Activated CD8-positive, alpha-beta memory T cell treated with anti-CD3 and anti-CD28 coated beads for 36 hours (primary cell): ENCODE data around the gene HIVEP2. TPM values are rescaled to one million over a fixed set of nuclear protein-coding genes. Genes with fewer than 3 reads are reported as not detected.

Source experiments
- CTCF ChIA-PET: fragments of 350-600 bp; sonication (Branson Sonifier 250); formaldehyde crosslinking; loops from one replicate; lab custom pipeline; 2021; ENCODE audit warnings: antibody characterized with exemption; lab: Charles Lee
- POLR2A ChIA-PET: fragments of 350-600 bp; sonication (Branson Sonifier 250); formaldehyde crosslinking; loops from one replicate; lab custom pipeline; 2021; ENCODE audit warnings: antibody characterized with exemption; lab: Charles Lee
- total RNA-seq, 2 experiments: library from RNA; stranded (reverse); gene quantifications; one replicate each; pipeline ENCODE4 v1.2.3, GENCODE V29; 2021

HIVEP2 gene
- total RNA-seq, 2 experiments from 2014 or later = 34.4 to 39.3 TPM

DNA sequence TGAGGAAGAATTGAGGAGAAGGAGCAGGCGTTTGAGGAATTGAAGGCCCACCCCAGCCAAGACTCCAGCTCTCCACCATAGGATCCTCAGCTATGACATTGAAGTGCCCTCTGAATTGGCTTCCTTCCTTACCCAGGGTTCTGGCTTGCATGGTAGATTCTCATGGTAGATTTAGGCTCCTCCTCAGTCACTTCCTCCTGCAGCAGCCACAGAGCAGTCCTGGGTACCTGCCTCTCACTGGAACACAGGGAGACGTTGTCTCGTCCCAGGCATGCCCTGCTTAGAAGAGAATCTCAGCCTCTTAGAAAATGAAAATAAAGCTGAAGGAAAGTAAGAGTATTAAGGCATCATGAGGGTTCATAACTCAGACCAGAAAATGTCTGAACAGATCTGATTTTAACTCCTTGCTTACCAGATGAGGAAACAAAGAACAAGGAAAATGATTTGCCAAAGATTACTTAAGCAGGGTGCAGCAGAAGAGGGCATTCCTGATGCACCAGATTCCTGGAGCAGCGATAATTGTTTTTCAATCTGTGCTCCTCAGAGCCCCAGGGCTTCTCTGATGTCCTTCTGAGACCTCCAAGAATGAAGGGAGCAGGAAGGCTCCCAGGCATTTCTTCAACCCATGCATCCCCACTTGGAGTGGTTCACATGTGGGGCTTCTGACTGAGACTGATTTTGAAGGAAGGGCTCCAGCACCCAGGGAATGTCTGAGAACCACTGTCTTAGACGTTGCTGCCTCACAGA, 219.8 kb downstream of the HIVEP2 start:
- CTCF ChIA-PET = interaction anchor here (0.8 to 1.3 kb wide), 2 partner anchors 10 to 12 kb away, joined by 3 read pairs; no protein-coding TSS in a partner anchor
- POLR2A ChIA-PET = no interaction called here

DNA sequence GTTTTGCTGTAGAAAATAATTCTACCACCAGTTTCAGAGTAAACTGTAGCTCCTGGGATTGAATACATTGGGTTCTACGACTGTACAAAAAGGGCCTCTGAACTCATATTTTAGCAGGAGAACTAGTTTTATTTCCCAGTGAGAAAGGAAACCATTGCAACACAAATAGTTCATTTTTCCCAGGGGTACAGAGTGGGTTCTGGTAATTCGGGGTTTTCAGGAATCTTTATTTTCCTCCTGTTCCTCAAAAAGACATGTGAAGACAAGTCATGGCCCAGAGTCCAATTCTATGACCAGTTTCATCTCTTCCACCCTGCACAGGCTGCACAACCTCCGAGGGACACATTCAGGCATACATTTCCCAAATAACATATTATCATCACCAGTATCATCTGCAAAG, 222.1 kb downstream of the HIVEP2 start:
- CTCF ChIA-PET = no interaction called here

DNA sequence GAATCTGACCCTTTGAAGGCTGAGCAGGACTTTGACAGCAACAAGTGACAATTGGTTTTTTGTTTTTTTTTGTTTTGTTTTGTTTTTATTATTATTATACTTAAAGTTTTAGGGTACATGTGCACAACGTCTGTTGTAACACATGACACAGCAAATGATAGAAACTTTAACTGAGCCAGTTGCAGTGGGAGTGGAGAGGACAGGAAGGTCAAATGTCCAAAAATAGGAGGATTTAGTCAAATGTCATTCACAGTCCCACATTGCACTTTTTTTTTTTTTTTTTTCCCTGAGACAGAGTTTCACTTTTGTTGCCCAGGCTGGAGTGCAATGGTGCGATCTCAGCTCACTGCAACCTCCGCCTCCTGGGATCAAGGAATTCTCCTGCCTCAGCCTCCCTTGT, 223.0 kb downstream of the HIVEP2 start:
- POLR2A ChIA-PET = no interaction called here
- CTCF ChIA-PET = no interaction called here

More for the DNA sequence above, 222.1 kb downstream of the HIVEP2 start:
- POLR2A ChIA-PET = no interaction called here

DNA sequence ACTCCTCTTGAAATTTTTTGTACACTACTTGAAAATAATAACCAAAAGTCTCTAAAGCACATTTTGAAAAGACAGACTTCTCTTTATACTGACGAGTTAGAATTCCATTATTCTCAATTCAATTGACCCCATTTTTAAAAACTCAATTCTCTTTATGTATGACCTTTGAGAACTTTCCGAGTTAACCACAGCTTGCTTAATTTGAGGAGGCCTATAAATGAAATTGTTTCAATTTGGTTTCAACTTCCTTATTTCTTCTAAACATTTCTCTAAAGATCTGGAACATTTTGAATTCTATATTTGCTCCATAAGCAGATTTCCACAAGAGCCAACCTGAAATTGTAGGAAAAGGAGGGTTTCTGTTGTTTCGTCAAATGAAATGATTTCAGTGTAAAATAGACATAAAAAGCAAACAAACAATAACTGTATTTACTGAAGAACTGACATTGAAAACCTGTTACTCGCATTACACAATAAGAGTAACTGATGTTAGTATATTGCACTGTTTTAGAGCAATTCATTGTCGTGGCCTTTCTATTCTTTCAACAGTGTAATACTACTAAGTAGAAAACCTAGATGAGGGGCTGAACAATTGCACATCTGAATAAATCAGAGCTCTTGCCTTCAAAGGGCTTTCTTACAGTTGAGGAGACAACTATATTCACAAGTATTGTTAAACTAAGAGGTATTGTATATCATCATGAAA, 223.6 kb downstream of the HIVEP2 start:
- ChIA-PET POLR2A (no interaction called here), CTCF (no interaction called here)

DNA sequence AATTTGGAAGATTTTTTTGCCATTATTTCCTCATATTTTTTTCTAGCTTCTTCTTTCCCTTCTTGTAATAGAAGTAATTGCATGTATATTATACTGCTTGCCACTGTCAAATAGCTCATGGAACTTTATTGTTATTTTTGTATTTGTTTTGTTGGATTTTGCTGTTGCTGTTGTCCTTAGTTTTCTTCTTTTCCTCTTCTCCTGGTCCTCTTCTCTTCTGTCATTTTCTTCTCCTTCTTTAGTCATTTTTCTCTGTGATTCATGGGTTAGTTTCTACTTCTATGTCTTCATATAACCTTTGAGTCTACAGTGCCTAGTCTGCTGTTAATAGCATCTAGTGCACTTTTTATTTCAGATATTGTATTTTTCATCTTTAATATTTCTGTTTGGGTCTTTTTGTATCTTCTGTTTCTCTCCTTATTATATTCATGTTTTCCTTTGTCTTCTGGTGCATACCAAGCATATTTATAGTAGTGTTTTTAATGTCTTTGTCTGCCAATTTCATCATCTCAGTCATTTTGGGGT, 226.2 kb downstream of the HIVEP2 start:
- ChIA-PET POLR2A (no interaction called here), CTCF (no interaction called here)

DNA sequence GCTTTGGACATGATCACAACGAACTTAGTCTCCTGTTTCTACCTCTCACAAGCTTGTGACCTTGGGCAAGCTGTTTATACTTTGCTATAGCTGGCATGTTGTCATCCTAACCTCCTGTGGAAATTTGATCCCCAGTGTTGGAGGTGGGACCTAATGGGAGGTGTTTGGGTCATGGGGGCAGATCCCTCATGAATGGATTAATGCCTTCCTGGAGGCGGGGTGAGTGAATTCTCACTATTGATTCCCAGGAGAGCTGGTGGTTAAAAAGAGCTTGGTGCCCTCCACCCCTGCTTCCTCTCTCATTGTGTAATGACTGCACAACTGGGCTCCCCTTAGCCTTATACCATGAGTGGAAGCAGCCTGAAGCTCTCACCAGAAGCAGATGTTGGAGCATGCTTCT, 228.9 kb downstream of the HIVEP2 start:
- CTCF ChIA-PET = no interaction called here
- POLR2A ChIA-PET = no interaction called here

DNA sequence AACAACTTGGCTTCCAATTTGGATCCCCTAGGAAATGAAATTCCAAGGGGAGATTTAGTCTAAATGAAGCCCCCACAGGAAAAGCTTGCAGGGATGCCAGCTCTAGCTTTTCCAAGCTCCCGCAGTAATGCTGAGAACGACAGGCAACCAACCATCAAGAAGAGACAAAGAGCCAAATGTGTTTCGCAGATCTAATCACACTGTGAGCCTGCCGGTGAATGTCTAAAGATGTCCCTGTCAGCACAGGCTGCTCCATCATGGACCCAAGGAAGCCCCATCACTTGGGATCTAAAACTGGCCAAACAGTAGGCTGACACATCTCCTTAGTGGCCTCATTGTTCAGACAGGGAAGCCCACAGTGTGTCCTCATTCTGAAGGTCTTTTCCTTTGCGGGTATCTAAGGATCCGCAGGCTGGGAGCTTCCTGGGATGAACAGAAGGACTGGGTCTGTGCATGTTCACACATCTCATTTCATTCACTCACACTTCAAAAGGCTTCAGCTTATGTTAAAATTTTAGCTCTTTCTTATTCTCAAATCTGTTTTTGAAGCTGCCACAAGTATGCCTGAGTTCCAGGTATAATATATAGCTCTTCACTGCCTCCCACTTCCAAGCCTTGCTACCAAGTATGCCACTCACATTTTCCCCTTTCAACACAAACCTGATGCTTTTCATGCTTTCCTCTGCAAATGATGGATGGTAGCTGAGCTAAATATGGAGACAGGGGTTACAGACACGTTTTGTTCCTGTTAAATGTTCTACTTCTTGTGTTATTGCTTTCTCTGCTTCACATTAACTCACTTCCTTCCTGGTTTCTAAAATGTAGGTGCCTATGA, 229.8 kb downstream of the HIVEP2 start:
- ChIA-PET POLR2A (no interaction called here), CTCF (interaction anchor here (1.0 kb wide), 1 partner anchor 9 kb away, joined by 3 read pairs; no protein-coding TSS in a partner anchor)

DNA sequence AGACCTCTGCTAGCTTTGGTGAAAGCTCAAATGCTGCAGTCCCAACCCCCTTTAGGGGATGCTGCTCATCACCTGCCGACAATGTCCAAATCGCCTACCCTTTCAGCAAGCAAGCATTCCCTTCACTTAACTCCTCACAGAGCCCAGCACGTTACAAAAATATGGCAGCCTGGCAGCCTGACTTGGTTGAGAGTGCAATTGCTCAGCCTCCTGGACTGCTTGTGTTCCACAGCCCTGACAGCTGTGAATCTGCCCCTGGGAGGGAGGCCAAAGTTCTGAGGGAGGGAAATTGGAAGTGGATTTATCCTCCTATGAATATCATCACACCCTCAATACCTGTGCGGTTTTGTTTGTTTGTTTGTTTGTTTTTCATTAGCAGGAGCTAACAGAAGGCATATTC, 231.0 kb downstream of the HIVEP2 start:
- CTCF ChIA-PET = interaction anchor here (0.7 kb wide), 1 partner anchor 29 kb away, joined by 5 read pairs; no protein-coding TSS in a partner anchor
- POLR2A ChIA-PET = no interaction called here

DNA sequence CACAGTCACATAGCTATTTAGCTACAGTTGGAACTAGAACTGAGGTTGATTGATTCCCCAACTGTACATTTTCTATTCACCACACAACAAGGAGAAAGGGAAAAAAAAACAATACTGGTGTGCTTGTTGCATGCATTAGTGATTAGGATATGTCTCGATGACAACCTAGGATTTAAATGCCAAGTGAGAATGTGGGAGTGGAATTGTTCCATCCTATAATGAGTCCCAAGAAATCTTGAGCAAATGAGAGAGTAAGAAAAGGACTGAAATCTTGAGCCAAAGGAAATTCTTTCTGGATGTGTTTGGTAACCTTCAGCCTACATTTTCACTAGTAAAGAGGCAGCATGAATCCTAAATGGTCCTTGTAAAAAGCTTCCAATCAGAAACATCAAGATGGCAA, 232.7 kb downstream of the HIVEP2 start:
- CTCF ChIA-PET = interaction anchor here (0.7 kb wide), 1 partner anchor 40 kb away, joined by 3 read pairs; no protein-coding TSS in a partner anchor

DNA sequence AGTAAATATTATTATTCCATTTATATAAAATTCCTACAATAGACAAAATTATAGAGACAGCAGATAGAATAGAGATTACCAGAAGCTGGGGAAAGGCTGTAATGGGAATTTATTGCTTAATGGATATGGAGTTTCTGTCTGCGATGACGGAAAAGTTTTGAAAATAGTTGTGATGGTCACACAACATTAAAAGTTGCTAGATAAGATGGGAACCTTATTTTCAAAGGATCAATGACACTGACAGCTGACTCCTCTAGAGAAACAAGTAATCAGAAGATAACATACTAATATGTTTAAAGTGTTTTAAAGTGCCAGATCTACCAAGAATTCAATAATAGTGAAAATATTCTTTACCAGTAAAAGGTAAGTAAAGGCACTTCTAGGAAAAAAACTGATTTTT, 236.3 kb downstream of the HIVEP2 start:
- ChIA-PET POLR2A (no interaction called here), CTCF (no interaction called here)

More for the DNA sequence above, 232.7 kb downstream of the HIVEP2 start:
- POLR2A ChIA-PET = no interaction called here

DNA sequence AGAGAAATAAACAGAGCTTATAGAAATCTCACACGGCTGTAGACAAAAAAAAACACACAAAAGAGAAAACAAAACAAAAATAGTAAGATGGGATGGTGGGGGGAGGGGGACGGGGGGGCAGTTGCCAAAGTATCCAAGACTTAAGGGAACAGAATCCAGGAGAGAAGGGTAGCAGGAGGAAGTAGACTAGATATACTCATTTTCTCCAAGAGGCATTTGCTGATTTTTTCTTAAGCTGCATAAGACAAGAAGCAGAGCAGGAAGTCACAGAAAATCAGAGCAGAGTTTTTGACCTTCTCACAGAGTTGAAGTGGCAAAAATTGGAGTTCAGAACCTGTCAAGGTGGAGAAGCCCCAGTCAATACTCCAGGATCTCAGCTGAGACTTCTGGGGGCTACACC, 237.7 kb downstream of the HIVEP2 start:
- CTCF ChIA-PET = no interaction called here
- POLR2A ChIA-PET = no interaction called here

DNA sequence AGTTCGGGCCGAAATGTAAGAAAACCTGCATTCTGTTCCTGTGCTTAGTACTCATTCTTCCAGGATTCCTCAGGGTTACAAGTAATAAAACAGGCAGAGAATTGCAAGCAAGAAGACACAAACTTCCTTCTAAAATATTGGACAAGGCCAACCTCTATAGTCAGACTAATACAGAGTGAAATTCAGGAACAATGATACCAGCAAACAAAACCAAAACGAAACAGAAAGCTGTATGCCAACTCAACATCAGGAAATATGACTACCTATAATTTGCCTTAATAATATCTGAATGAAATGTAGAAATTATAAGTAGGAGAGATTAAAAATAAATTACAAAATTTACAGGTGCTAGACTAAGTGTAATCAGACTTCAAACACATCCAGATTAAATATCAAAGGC, 238.8 kb downstream of the HIVEP2 start:
- ChIA-PET POLR2A (no interaction called here), CTCF (interaction anchor here (0.6 kb wide), 1 partner anchor 111 kb away, joined by 3 read pairs; no protein-coding TSS in a partner anchor)

DNA sequence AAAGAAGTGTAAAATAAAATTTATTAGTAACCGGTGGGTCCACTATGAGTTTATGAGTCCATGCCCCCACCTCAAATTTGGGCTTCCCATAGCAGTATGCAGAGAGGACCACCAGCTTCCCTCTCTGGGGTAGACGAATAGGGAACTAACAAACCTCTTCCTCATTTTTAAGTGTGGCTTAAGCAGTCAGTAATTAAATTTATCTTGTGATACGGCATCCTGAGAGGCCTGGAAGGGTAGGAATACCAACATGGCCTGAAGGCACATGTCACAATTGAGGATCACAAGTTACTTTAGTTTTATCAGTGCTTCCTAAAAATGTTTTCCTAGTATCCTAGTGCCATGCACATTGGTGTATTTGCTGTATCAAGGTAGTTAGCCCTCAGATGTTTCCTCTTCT, 239.9 kb downstream of the HIVEP2 start:
- POLR2A ChIA-PET = no interaction called here
- CTCF ChIA-PET = no interaction called here

DNA sequence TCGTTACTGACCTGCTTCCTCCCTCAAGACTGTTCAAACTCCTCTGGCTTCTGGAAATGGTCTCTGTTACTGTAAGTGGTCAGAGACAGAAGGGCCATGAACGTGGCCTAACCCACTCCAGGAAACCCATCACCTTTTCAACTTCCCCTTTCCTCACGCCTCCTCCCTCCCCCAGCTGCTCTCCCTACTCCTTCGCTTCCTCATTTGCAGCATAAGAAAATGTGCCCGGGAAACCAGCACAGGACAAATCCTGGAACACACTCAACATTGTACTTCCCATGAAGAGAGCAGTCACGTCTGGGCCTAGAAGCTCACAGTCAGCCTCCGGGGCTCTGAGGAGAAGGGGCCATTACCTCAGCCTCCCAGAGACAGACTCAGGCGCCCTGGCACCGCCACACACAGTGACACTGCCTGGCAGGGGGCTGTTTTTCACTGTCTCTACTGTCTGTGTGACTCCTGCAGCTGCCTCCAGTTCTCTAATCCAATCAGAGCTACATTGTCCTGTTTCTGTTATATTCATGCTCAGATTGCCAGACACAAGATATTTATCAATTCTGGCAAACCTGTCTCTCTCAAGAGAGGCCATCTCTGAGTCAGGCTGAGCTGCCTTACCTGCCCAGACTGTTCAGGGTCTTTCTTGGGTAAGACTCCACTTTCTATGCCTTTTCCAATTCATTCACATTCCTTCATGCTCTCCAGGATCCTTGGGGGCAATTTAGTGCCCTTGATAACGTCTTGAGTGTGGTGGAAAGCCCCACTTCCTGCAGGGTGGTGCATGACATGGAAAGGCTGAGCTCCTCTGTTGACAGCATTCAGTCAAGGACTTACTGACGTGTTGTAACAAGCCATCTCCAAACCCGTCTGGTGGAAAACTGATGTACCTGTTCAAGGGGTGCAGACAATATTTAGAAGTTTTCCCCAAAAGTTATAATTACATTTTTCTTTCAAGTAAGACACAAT, 242.2 kb downstream of the HIVEP2 start:
- POLR2A ChIA-PET = no interaction called here
- CTCF ChIA-PET = no interaction called here

Other genes with a start within 250 kb of the HIVEP2 start
- gene AIG1, start 115.7 kb upstream of the HIVEP2 start, total RNA-seq = 10 to 100 TPM; 11.1 to 11.2 TPM